ENCODE measurements around the gene ARHGDIB. TPM values are rescaled to one million over a fixed set of nuclear protein-coding genes. Genes with fewer than 3 reads are reported as not detected.

Gene ARHGDIB
- total RNA-seq, 4 donors from 2014 or later, result 17.1 to 290 (median 57.1) TPM

GRCh38 chr12:14959463-14959862, 1.9 kb downstream of the ARHGDIB start:
- TF ChIP-seq POLR2A (IDR thresholded peaks at IDR 0.05), result no peak
- no peak for TF ChIP-seq CTCF (IDR thresholded peaks at IDR 0.05)
- H3K27ac ChIP-seq, result peak overlapping the region; percentile 78 to 90 (median 80)
- H3K27me3 ChIP-seq, result no peaks in the 10 kb centered on the region
- peak overlapping the region; percentile 44 to 55 (median 50) for H3K4me3 ChIP-seq
- DNase-seq, result no peak
- no peaks in the 10 kb centered on the region for H3K9me3 ChIP-seq
- H3K36me3 ChIP-seq, result no peaks in the 10 kb centered on the region
- peaks cover 0 to 11% (median 3%) of the 10 kb centered on the region in 4 donors for H3K4me1 ChIP-seq

GRCh38 chr12:14959126-14959440, 2.3 kb downstream of the ARHGDIB start:
- peak overlapping the region; percentile 44 to 55 (median 50) for H3K4me3 ChIP-seq

GRCh38 chr12:14958361-14959125, 2.9 kb downstream of the ARHGDIB start:
- DNase-seq, result no peak
- Histone ChIP-seq H3K9me3 (no peaks in the 10 kb centered on the region), H3K4me3 (peak overlapping the region; percentile 44 to 55 (median 50)), H3K27me3 (no peaks in the 10 kb centered on the region), H3K27ac (peak overlapping the region; percentile 78 to 90 (median 80)), H3K4me1 (peaks cover 0 to 11% (median 7%) of the 10 kb centered on the region in 4 donors), H3K36me3 (no peaks in the 10 kb centered on the region)
- TF ChIP-seq CTCF (IDR thresholded peaks at IDR 0.05) (no peak), POLR2A (IDR thresholded peaks at IDR 0.05) (no peak)

More at GRCh38 chr12:14959126-14959440, 2.3 kb downstream of the ARHGDIB start:
- H3K27ac ChIP-seq, result peak overlapping the region; percentile 78 to 90 (median 80)
- TF ChIP-seq CTCF (IDR thresholded peaks at IDR 0.05), result no peak
- no peak for TF ChIP-seq POLR2A (IDR thresholded peaks at IDR 0.05)
- no peaks in the 10 kb centered on the region for H3K27me3 ChIP-seq
- H3K36me3 ChIP-seq, result no peaks in the 10 kb centered on the region
- peaks cover 0 to 11% (median 4%) of the 10 kb centered on the region in 4 donors for H3K4me1 ChIP-seq
- H3K9me3 ChIP-seq, result no peaks in the 10 kb centered on the region
- peak in 1 of 3 donors; percentile 50 for DNase-seq

- H3K4me1 ChIP-seq, result peaks cover 0 to 13% (median 7%) of the 10 kb centered on the region in 4 donors
- peak overlapping the region; percentile 14 to 55 (median 46) for H3K4me3 ChIP-seq
- H3K27me3 ChIP-seq, result no peaks in the 10 kb centered on the region
- TF ChIP-seq POLR2A (IDR thresholded peaks at IDR 0.05) (no peak), CTCF (IDR thresholded peaks at IDR 0.05) (no peak)
- H3K27ac ChIP-seq, result peak overlapping the region; percentile 78 to 90 (median 80)
- H3K36me3 ChIP-seq, result no peaks in the 10 kb centered on the region
- H3K9me3 ChIP-seq, result no peaks in the 10 kb centered on the region
- DNase-seq, result no peak
These were observed 3.7 kb downstream of the ARHGDIB start for GRCh38 chr12:14957551-14958168.

- Histone ChIP-seq H3K27ac (peak overlapping the region; percentile 33 to 90 (median 80)), H3K4me3 (peak overlapping the region in 1 of 4 donors; percentile 49), H3K9me3 (no peaks in the 10 kb centered on the region), H3K27me3 (no peaks in the 10 kb centered on the region), H3K4me1 (peaks cover 0 to 13% (median 7%) of the 10 kb centered on the region in 4 donors), H3K36me3 (no peaks in the 10 kb centered on the region)
- DNase-seq, result no peak
- no peak for TF ChIP-seq CTCF (IDR thresholded peaks at IDR 0.05)
These were observed 4.5 kb downstream of the ARHGDIB start for GRCh38 chr12:14956905-14957304.
